ENCODE measurements around the gene USP32. TPM values are rescaled to one million over a fixed set of nuclear protein-coding genes. Genes with fewer than 3 reads are reported as not detected.

The USP32 gene
- total and polyA plus RNA-seq, 10 of the 15 experiments (the other 5 are each of a cell fraction or from before 2014, with no cell fraction given), result 7.8 to 37.3 (median 25.5) TPM

DNA sequence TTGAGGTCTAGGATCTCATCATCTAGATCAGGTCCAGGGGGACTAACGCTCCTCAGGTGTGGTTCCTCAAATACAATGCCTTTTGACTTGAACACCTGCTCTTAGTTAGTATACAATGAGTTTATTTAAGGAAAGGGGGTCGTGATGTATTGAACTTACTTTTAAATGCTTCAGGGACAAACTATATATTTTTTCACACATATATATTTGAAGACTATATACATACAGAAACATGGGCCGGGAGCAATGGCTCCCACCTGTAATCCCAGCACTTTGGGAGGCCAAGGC lies 11.5 kb upstream of the USP32 start:
- CTCF ChIA-PET, result interaction anchor here (1.1 to 2.4 kb wide), 2 partner anchors 18 to 20 kb away, joined by 3 to 8 read pairs; no protein-coding TSS in a partner anchor
- no peaks in the 10 kb centered on the region for H3K27me3 ChIP-seq (replicated peaks in 1 of 2; ENCODE audit: control insufficient read depth in 2 of 2, insufficient read depth in 2 of 2, low read length in 1 of 2)
- DNase-seq (ENCODE audit: low read depth, low spot score), result no peak
- H3K9me3 ChIP-seq (replicated peaks; ENCODE audit: control insufficient read depth, insufficient read depth, low read length), result no peaks in the 10 kb centered on the region
- ATAC-seq, result no peak
- H4K20me1 ChIP-seq (ENCODE audit: control insufficient read depth, insufficient read depth), result no peaks in the 10 kb centered on the region
- SMC1A ChIA-PET (ENCODE audit: uncharacterized antibody, unreplicated experiment), result no interaction called here
- H3K4me2 ChIP-seq (ENCODE audit: control insufficient read depth, insufficient read depth), result no peak overlapping the region
- no TSS peak for BruUV-seq (replicated peaks)
- no peak for FAIRE-seq
- POLR2A ChIA-PET, result no interaction called here
- no peak overlapping the region for H3K9ac ChIP-seq (ENCODE audit: control insufficient read depth, insufficient read depth, low read length)
- H3K4me1 ChIP-seq (ENCODE audit: control insufficient read depth, insufficient read depth, low read length), result no peaks in the 10 kb centered on the region
- RAD21 ChIA-PET (ENCODE audit: unreplicated experiment), result no interaction called here
- no peak overlapping the region for H3K27ac ChIP-seq (ENCODE audit: control insufficient read depth, insufficient read depth)
- no peaks in the 10 kb centered on the region for H3K79me2 ChIP-seq (ENCODE audit: control insufficient read depth, insufficient read depth, low read length)
- 59% methylated on average over 3 of the region's 3 CpGs for WGBS (ENCODE audit: insufficient coverage, insufficient replicate concordance, low lambda C conversion rate, missing lambda C conversion rate)
- in situ Hi-C loops (cut with MboI), result no loop called here
- TF ChIP-seq, protein P1, sequence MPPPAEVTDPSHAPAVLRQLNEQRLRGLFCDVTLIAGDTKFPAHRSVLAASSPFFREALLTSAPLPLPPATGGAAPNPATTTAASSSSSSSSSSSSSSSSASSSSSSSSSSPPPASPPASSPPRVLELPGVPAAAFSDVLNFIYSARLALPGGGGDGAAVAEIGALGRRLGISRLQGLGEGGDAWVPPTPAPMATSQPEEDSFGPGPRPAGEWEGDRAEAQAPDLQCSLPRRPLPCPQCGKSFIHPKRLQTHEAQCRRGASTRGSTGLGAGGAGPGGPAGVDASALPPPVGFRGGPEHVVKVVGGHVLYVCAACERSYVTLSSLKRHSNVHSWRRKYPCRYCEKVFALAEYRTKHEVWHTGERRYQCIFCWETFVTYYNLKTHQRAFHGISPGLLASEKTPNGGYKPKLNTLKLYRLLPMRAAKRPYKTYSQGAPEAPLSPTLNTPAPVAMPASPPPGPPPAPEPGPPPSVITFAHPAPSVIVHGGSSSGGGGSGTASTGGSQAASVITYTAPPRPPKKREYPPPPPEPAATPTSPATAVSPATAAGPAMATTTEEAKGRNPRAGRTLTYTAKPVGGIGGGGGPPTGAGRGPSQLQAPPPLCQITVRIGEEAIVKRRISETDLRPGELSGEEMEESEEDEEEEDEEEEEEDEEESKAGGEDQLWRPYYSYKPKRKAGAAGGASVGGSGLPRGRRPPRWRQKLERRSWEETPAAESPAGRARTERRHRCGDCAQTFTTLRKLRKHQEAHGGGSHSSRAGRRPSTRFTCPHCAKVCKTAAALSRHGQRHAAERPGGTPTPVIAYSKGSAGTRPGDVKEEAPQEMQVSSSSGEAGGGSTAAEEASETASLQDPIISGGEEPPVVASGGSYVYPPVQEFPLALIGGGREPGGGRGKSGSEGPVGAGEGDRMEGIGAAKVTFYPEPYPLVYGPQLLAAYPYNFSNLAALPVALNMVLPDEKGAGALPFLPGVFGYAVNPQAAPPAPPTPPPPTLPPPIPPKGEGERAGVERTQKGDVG (CRISPR knock-in tag; IDR thresholded peaks at IDR 0.05), result no peak
- TF ChIP-seq POLR2AphosphoS5 (IDR thresholded peaks at IDR 0.05; ENCODE audit: low read length), result no peak
- TF ChIP-seq SUZ12 (IDR thresholded peaks at IDR 0.05; ENCODE audit: unreplicated experiment), result no peak
- TF ChIP-seq STAT1 (conservative IDR thresholded peaks at IDR 0.05), result no peak
- no peak for TF ChIP-seq NFXL1 (IDR thresholded peaks at IDR 0.05; ENCODE audit: borderline replicate concordance)
- no peak for TF ChIP-seq NR2C2 (IDR thresholded peaks at IDR 0.05; ENCODE audit: borderline replicate concordance, control insufficient read depth, insufficient read length, low read depth)
- TF ChIP-seq SPI1 (IDR thresholded peaks at IDR 0.05; ENCODE audit: borderline replicate concordance, insufficient read depth, low read depth, low read length), result no peak
- no peak for TF ChIP-seq SP1 (IDR thresholded peaks at IDR 0.05; ENCODE audit: low read depth, low read length)
- TF ChIP-seq BACH1 (IDR thresholded peaks at IDR 0.05; ENCODE audit: borderline replicate concordance), result no peak
- H2AFZ ChIP-seq (ENCODE audit: control insufficient read depth, low read depth, low read length), result no peak overlapping the region
- intact Hi-C loops (cut with micrococcal nuclease; ENCODE audit: unreplicated experiment), result no loop called here
- H3K4me3 ChIP-seq, result no peak overlapping the region
- no peaks in the 10 kb centered on the region for H3K36me3 ChIP-seq (ENCODE audit: control insufficient read depth in 2 of 2, insufficient read depth in 2 of 2, low read length in 1 of 2)

Data from GM12878 (cell line).